ENCODE results near the gene C5AR2.
A peak's percentile ranks its signal among the peaks of the same experiment; 100 is the strongest.
"Not testable (repeated sequence)": the region's sequence is repeated elsewhere in the genome, so short reads cannot be mapped to it uniquely, and the experiment has no call there.

The C5AR2 gene

GRCh38 chr19:47331931-47332547, at the start of gene C5AR2:
Gene C5AR2 (plus strand): TSS chr19:47332175. CDS start chr19:47340800, 8,625 bp downstream.
- DNase-seq (ENCODE audit: low read depth in 2 of 2) = no peak

GRCh38 chr19:47283405-47284059, 48.4 kb upstream of the C5AR2 start:
- no peak for DNase-seq (ENCODE audit: low read depth in 2 of 2)

GRCh38 chr19:47284324-47284899, 47.6 kb upstream of the C5AR2 start:
- DNase-seq (ENCODE audit: low read depth in 2 of 2) = no peak

- peak; percentile 38 to 63 for DNase-seq (ENCODE audit: low read depth in 2 of 2)
Measured at GRCh38 chr19:47296036-47296435, 35.9 kb upstream of the C5AR2 start.

- DNase-seq (ENCODE audit: low read depth in 2 of 2) = not testable (repeated sequence)
Measured at GRCh38 chr19:47300867-47301266, 31.1 kb upstream of the C5AR2 start.

GRCh38 chr19:47302249-47302648, 29.7 kb upstream of the C5AR2 start:
- no peak for DNase-seq (ENCODE audit: low read depth in 2 of 2)

GRCh38 chr19:47303966-47304365, 28.0 kb upstream of the C5AR2 start:
- DNase-seq (ENCODE audit: low read depth in 2 of 2) = no peak

GRCh38 chr19:47305309-47305751, 26.6 kb upstream of the C5AR2 start:
- no peak for DNase-seq (ENCODE audit: low read depth in 2 of 2)

GRCh38 chr19:47306303-47306702, 25.7 kb upstream of the C5AR2 start:
- no peak for DNase-seq (ENCODE audit: low read depth in 2 of 2)

GRCh38 chr19:47309038-47309437, 22.9 kb upstream of the C5AR2 start:
- DNase-seq (ENCODE audit: low read depth in 2 of 2) = no peak

- DNase-seq (ENCODE audit: low read depth in 2 of 2) = no peak
Measured at GRCh38 chr19:47309608-47310007, 22.4 kb upstream of the C5AR2 start, which contains the start of gene C5AR1. Gene C5AR1 (plus strand): TSS chr19:47309861. CDS start chr19:47309896, 35 bp downstream.

GRCh38 chr19:47310323-47310722, 21.7 kb upstream of the C5AR2 start:
- no peak for DNase-seq (ENCODE audit: low read depth in 2 of 2)

GRCh38 chr19:47310819-47311218, 21.2 kb upstream of the C5AR2 start:
- no peak for DNase-seq (ENCODE audit: low read depth in 2 of 2)

- DNase-seq (ENCODE audit: low read depth in 2 of 2) = no peak
Measured at GRCh38 chr19:47312366-47313006, 19.5 kb upstream of the C5AR2 start.

- no peak for DNase-seq (ENCODE audit: low read depth in 2 of 2)
Measured at GRCh38 chr19:47313754-47314295, 18.1 kb upstream of the C5AR2 start.

- DNase-seq (ENCODE audit: low read depth in 2 of 2) = peak; percentile 7 to 22
Measured at GRCh38 chr19:47315125-47315821, 16.7 kb upstream of the C5AR2 start.

- no peak for DNase-seq (ENCODE audit: low read depth in 2 of 2)
Measured at GRCh38 chr19:47316513-47316912, 15.5 kb upstream of the C5AR2 start.

- no peak for DNase-seq (ENCODE audit: low read depth in 2 of 2)
Measured at GRCh38 chr19:47319923-47320871, 11.8 kb upstream of the C5AR2 start.

- no peak for DNase-seq (ENCODE audit: low read depth in 2 of 2)
Measured at GRCh38 chr19:47321630-47322029, 10.3 kb upstream of the C5AR2 start.

GRCh38 chr19:47322058-47322457, 9.9 kb upstream of the C5AR2 start:
- DNase-seq (ENCODE audit: low read depth in 2 of 2) = no peak

Data from stimulated activated CD8-positive, alpha-beta memory T cell treated with anti-CD3 and anti-CD28 coated beads, Interleukin-15, amount 100 ng/mL, for 48 hours (primary cell).